NCI-H1417 treated with DMSO at 0.1 percent for 48 hours (cell line): ENCODE data around the gene GPR176.
A peak's percentile ranks its signal among the peaks of the same experiment; 100 is the strongest.

Experiments used
- DNase-seq: peaks from one replicate; lab custom pipeline; 2025; lab: John Stamatoyannopoulos, UW

The GPR176 gene

DNA sequence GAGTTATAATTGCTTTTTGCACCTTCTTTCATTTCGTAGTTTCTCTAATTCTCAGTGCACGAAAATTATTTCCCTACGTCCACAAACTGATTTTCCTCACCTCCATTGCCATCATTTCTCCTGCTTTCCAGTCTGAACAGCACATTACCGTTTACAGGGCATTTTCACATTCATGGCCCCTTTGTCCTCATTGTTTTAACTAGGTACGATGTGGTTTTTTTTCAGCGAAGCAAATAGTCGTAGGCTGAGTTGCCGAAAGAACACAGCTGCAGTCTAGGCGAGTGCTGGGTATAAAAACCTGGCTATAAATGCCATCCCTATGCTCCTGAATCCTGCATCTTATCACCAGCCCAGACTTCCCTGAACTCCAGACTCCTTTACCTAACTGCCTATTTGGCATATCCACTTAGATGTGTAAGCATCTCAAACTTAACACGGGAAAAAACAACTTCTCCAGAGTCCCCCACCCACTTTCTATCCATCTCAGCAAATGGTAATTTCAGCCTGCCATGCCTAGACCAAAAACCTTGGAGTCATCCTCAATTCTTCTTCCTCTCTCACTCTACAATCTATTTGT, 136.7 kb downstream of the GPR176 start:
- no peak for DNase-seq

DNA sequence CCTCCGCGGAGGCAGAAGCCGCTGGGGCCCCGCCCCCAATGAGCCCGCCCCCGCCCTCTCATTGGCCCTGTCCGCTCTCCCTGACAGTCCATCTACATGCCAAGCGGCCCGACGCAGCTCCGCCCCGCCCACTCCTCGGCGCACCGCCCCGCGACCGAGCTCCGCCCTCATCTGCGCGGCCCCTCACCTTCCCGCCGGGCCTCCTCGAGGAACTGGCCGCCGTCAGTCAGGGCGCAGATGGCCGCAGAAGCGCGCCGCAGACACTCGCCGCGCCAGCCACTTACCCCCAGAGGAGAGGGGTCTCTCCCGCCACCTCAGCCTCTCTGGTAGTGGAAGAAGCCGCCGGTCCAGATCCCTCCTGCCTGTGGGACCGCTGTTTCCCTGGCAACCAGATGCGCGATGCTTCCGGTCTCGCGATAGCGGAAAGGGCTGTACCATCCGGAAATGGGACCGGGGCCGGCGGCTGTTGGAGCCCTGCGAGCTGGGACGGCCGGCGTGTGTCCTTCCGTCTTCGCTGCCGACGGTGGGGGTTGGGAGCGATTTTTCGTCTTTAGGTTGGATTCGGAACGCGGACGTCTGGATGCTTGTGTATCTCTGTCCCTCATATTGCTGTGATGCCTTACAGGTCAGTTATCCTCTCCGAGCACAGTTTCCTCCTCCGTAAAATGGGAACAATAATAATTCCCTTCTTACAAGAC, 137.5 kb downstream of the GPR176 start, which contains the start of gene FSIP1:
Gene FSIP1 (minus strand): TSS at position 401 of the 698 bp plus-strand sequence. CDS start 6,317 bp downstream, outside the sequence.
- DNase-seq = peak; percentile 25

- DNase-seq = no peak
Observed at GRCh38 chr15:39781967-39782302, 138.1 kb downstream of the GPR176 start.

DNA sequence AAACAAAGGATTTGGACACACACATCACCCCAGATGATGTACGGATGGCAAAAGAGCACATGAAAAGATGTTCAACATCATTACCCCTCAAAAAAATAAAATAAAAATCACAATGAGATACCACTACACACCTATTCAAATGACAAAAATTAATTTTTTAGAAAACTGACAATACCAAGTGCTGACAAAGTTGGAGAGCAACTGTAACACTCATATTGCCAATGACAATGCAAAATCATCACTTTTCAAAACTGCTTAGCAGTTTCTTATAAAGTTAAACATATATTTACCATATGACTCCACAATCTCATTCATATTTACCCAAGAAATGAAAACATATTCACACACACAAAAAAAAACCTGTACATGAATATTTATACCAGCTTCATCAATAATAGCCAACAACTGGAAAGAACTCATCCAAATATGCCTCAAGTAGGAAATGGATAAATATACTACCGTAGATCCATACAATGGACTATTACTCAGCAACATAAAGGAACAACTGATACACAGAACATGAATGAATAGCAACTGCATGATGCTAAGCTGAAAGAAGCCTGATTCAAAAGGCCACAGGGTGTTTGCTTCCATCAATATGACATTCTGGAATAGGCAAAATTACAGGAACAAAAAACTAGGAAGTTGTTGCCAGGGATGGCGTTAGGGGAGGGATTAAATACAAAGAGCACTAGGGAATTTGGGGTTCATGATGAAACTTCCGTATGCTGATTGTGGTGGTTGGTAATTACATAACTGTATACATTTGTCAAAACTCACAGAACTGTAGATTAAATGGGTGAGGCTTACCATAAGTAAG, 138.7 kb downstream of the GPR176 start:
- no peak for DNase-seq

DNA sequence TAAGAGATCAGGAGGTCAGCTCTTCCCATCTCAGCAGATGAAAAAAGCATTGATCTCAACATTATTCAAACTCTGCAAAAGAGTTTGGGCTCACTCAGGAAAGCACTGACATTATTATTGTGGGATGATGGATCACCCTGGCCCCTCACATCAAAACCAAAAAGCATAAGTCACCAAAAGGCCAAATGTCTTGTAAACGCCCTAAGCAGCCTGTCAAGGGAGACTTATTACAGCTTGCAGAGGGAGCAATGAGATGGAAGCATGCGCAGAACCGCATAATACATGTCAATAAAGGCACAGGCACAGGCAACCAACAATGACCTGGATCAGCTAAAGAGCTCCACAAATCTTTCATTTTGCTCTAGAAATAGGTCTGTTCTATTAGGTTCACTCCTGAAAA, 142.0 kb downstream of the GPR176 start:
- no peak for DNase-seq

GRCh38 chr15:39777496-39777895, 142.6 kb downstream of the GPR176 start:
- DNase-seq = no peak

DNA sequence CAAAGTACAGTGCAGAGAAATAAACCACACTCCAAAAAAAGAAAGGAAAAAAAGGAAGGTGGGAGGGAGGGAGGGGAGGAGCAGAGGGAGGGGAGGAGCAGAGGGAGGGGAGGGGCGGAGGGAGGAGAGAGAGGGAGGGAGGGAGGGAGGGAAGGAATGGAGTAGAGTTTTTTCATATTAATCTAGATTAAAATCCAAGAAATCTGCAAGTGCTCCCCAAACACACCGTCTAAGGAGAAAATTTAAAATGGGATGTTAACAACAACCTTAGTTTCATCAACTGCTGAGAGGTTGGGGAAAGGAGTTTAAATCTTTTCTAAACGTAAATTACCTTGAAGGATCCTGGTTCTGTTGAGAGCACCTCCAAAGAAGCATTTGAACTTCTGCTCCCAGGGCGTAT, 144.0 kb downstream of the GPR176 start:
- DNase-seq = no peak

- DNase-seq = no peak
Observed at GRCh38 chr15:39774688-39775267, 145.3 kb downstream of the GPR176 start.

DNA sequence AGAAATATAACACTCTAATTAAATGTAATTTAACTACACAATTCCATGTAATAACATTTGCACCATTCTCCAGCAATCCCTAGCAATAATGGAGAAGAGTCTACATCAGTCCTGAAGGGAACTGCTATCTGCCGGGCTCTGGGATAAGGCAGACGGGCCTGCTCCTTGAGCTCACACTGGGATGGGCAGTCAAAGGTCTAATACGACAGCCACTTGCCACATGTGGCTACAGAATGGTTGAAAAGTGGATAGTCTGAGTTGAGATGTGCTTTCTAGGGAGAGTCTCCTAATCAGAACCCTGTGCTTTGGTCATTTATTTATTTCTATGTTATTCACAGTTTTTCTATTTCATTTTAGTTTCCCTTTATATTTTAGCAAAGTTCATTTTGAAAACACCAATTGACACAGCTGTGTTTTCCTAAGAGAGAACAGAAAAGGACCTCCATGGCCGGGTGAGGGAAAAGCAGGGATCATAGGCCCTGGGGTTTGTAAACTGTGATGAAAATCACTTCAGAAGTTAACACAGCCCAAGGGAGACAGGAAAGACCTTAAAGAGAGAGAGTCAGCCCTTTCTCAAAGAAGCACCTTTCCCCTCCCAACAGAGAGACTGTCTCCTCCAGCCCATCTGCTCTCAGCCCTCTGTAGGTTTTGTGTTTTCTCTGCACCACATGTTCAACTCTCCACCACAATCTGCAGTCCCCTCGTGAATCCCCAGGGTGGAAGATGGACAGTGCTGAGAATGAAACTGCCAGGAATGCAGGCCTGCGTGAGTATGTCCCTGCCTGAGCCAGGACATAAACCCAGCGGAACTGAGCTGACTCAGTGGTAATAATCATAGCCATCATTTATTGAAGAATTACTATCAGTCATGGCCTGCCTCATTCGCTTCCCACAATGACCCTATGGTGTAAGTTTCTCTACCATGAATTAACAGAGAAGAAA, 149.0 kb downstream of the GPR176 start:
- DNase-seq = no peak

DNA sequence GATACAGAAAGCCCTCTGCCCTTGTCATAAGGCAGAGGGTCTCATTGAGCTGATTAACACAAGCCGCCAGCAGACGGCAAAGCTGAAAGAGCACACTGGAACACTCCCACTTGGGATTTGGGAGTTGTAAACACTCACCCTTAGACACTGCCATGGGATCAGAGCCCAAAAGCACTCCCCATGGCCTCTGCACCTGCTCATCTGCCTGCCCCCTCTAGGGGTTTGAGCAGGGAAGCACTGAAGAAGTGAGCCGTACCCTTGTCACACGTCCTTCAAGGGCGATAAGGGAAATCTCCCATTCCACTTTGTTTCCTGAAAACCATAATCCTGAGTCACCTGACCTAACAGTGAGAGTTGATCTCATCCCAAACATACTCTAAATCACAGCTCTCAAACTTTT, 152.1 kb downstream of the GPR176 start:
- DNase-seq = no peak

GRCh38 chr15:39761006-39761405, 159.1 kb downstream of the GPR176 start:
- no peak for DNase-seq

DNA sequence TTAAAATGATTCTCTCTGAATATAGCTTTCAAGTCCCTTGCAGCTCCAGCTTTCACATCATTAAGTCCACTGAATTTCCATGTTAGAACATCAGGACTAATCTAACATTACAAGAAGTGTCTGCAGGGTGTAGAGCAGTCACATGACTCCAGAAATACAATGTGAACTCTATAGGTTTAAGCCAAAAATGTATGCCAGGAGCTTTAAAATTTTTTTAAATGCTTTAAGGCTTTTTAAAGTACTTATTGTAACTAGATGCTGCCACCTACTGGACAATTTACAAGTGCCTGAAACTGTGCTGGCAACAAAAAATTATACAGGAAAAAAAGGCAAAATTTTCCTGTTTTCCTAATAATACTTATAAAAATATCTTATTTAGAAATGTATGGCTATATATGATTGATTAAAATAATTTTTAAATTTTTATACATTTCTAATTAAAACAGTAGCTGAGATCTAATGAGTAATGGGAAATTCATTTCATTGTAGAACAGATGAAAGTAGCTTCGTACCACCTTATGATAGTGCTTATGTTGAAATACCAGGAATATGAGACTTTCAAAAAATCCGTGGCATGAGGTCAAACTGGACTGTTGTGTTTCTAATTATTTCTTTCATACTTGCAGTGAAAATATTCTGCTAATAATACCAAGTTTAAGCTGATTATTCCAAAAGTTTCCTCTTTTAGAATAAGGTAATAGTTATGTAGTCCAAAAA, 163.1 kb downstream of the GPR176 start:
- DNase-seq = no peak

DNA sequence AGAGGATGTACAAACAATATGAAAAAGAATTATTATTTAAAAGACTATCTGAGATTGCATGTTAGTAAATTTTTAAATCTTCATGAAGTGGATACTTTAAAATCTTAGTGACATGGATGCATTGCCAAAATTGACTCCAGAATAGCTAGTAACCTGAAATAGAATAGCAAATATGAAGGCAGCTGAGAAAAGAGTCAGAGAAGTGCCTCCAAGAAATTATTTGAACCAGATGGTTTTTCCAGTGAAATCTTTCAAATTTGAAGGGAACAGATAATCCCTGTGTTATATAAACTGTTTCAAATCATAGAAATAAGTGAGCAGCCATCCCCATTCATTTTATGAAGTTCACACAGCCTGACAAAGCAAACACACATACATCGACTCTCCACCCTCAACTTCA, 167.1 kb downstream of the GPR176 start:
- DNase-seq = no peak

GRCh38 chr15:39752246-39752645, 167.8 kb downstream of the GPR176 start:
- DNase-seq = no peak
